ENCODE results near the gene VAC14. TPM values are rescaled to one million over a fixed set of nuclear protein-coding genes. Genes with fewer than 3 reads are reported as not detected.

Gene VAC14
- total RNA-seq, 4 donors from 2014 or later, result 43.4 to 69.4 (median 63.1) TPM

DNA sequence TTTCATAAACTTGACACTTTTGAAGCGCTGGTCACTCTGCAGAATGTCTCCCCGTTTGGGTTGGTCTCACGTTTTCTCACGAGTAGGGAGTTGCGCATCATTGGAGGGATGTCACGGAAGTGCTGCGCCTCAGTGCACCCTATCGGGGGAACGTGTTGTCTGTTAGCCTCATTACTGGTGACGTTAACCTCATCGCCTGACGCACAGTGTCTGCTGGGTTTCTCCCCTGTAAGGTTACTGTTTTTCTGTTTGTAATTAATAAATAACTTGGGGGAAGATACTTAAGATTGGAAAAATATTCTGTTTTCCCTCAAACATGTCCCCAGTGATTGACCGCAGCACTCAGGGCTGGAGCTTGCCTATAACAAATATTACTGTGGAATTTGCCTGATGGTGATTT, 26.7 kb downstream of the VAC14 start:
- intact Hi-C loops (cut with DNase I), result loop anchor here (10.0 kb wide), 1 partner anchor 249 kb away; the partner anchor contains the start of genes COG4 and SF3B3

GRCh38 chr16:70772493-70772892, 28.5 kb downstream of the VAC14 start:
- H3K4me1 ChIP-seq, result peaks cover 0 to 5% of the 10 kb centered on the region in 2 donors
- H3K27me3 ChIP-seq, result no peaks in the 10 kb centered on the region
- H3K27ac ChIP-seq, result no peak overlapping the region
- WGBS, 2 donors, result 98 to 100% methylated on average over 1 of the region's 1 CpG
- H3K4me3 ChIP-seq (replicated peaks in 1 of 3), result no peak overlapping the region
- H3K9me3 ChIP-seq, result no peaks in the 10 kb centered on the region
- peaks cover 0 to 13% of the 10 kb centered on the region in 2 donors for H3K36me3 ChIP-seq
- TF ChIP-seq CTCF (IDR thresholded peaks at IDR 0.05) (no peak), POLR2A (IDR thresholded peaks at IDR 0.05) (no peak)
- intact Hi-C loops (cut with DNase I), result loop anchor here (10.0 kb wide), 1 partner anchor 248 kb away; the partner anchor contains the start of genes COG4 and SF3B3
- no peak for DNase-seq

More for the DNA sequence above, 26.7 kb downstream of the VAC14 start:
- no peak overlapping the region for H3K27ac ChIP-seq
- 95 to 97% methylated on average over 13 of the region's 13 CpGs for WGBS, 2 donors
- no peaks in the 10 kb centered on the region for H3K27me3 ChIP-seq
- H3K36me3 ChIP-seq, result peaks cover 5 to 19% of the 10 kb centered on the region in 2 donors
- no peak for DNase-seq
- H3K4me3 ChIP-seq (replicated peaks in 1 of 3), result no peak overlapping the region
- H3K4me1 ChIP-seq, result no peaks in the 10 kb centered on the region
- H3K9me3 ChIP-seq, result no peaks in the 10 kb centered on the region
- TF ChIP-seq CTCF (IDR thresholded peaks at IDR 0.05), result no peak
- no peak for TF ChIP-seq POLR2A (IDR thresholded peaks at IDR 0.05)

DNA sequence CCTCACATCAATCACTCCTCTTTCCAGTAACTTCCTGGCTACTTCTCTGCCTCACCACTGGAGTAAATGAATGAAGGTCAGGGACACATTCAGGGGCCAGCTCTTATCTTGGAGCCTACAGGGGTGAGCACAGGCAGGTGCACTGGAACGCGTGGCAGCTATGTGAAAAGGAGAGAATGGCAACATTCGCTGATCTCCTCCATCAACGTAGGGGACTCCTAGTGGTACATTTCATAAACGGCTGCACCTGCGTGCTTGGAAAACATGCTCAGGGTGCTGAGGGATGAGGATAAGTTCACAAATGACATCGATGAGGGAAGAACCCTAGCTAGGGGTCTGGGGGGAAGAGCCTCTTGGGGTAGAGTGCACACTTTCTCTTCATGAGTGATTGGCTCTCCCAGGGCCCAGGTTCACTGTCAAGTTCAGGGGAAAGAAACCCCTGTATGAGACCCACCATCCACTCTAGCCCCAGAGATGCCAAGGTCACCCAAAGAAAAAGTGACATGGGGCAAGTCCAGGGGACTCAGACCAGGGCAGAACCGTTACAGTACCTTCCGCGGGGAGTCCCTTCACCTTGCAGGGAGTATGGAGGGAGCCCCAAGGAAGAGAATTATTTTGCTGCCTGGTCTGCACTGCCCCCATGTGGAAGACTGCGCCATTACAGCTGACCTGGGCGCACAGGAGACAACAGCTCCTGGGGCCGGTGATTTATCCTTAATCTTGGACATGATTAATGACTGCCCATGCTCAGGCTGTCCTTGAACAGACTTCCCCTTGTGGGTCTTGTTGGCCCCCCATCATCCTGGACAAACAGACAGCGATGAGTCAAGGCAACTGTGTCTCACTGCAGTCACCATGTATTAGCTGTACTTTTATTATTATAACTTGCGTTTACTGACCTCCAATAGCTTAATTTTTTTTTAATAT, 30.1 kb downstream of the VAC14 start:
- peak; percentile 65 to 69 for DNase-seq
- intact Hi-C loops (cut with DNase I), result loop anchor here (2.0 to 10.0 kb wide), 2 partner anchors 90 to 246 kb away; partner anchors contain the start of genes COG4 and SF3B3
- Histone ChIP-seq H3K36me3 (peaks cover 5 to 12% of the 10 kb centered on the region in 2 donors), H3K9me3 (no peaks in the 10 kb centered on the region), H3K4me3 (replicated peaks in 1 of 3) (no peak overlapping the region), H3K27me3 (no peaks in the 10 kb centered on the region), H3K27ac (no peak overlapping the region), H3K4me1 (peaks cover 0 to 5% of the 10 kb centered on the region in 2 donors)
- 42 to 49% methylated on average over 15 of the region's 15 CpGs for WGBS, 2 donors
- TF ChIP-seq POLR2A (IDR thresholded peaks at IDR 0.05) (no peak), CTCF (IDR thresholded peaks at IDR 0.05) (peak; percentile 89 to 96 (median 94))

DNA sequence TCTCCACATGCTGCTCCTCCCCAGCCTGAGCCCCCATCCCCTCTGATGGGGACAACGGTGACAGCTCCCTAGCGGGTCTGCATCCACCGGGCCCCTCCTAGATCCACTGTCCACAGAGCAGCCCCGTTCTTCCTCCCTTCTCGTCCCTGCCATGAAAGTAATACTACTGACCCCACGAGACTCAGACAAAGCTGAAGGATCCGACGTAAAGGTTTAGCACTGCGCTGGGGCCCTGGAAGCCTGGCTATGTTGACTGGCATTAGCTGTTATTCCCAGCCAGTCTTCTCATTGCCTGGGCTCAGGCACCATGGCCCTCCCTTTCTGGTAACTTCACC, 30.7 kb downstream of the VAC14 start:
- 99% methylated on average over 9 of the region's 9 CpGs for WGBS, 2 donors
- intact Hi-C loops (cut with DNase I), result loop anchor here (2.0 to 10.0 kb wide), 2 partner anchors 89 to 245 kb away; partner anchors contain the start of genes COG4 and SF3B3
- TF ChIP-seq CTCF (IDR thresholded peaks at IDR 0.05) (no peak), POLR2A (IDR thresholded peaks at IDR 0.05) (no peak)

DNA sequence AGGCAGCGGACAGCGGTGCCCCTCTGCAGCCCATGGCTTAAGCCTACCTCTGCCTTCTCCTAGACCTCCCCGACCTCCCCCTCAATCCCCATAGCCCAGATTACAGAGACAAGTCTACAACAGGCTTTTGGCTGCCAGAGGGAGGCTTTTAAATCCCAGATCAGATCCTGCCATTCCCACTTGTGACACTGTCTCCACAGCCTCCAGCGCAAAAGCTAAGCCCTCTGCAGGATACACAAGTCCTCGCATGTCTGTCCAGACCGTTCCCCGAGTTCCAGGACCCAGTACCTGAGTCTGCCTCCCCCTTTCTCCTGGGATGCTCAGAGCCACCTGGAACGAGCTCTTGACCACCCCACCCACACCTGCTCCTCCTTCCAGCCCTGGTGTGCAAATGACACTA, 31.2 kb downstream of the VAC14 start:
- H3K4me3 ChIP-seq (replicated peaks in 1 of 3), result no peak overlapping the region
- H3K36me3 ChIP-seq, result peaks cover 5 to 12% of the 10 kb centered on the region in 2 donors
- H3K4me1 ChIP-seq, result peaks cover 0 to 5% of the 10 kb centered on the region in 2 donors
- WGBS, 2 donors, result 97 to 98% methylated on average over 6 to 8 of the region's 8 CpGs
- TF ChIP-seq POLR2A (IDR thresholded peaks at IDR 0.05) (no peak), CTCF (IDR thresholded peaks at IDR 0.05) (no peak)
- no peak for DNase-seq
- intact Hi-C loops (cut with DNase I), result loop anchor here (2.0 to 10.0 kb wide), 2 partner anchors 89 to 245 kb away; partner anchors contain the start of genes COG4 and SF3B3
- H3K9me3 ChIP-seq, result no peaks in the 10 kb centered on the region
- H3K27ac ChIP-seq, result no peak overlapping the region
- H3K27me3 ChIP-seq, result no peaks in the 10 kb centered on the region

More for the DNA sequence above, 30.7 kb downstream of the VAC14 start:
- H3K36me3 ChIP-seq, result peaks cover 5 to 12% of the 10 kb centered on the region in 2 donors
- H3K4me3 ChIP-seq (replicated peaks in 1 of 3), result no peak overlapping the region
- H3K4me1 ChIP-seq, result peaks cover 0 to 5% of the 10 kb centered on the region in 2 donors
- DNase-seq, result no peak
- H3K27ac ChIP-seq, result no peak overlapping the region
- no peaks in the 10 kb centered on the region for H3K9me3 ChIP-seq
- no peaks in the 10 kb centered on the region for H3K27me3 ChIP-seq
